Measurements from ENCODE around the gene COL28A1.

The COL28A1 gene

GRCh38 chr7:7565746-7566650 is 30.3 kb upstream of the COL28A1 start:
- peaks cover 25% of the 10 kb centered on the region for H3K36me3 ChIP-seq (ENCODE audit: control insufficient read depth, low read length)
- H3F3A ChIP-seq (ENCODE audit: control insufficient read depth, insufficient read depth) = peaks cover 20% of the 10 kb centered on the region
- TF ChIP-seq CTCF (IDR thresholded peaks at IDR 0.05; ENCODE audit: low read depth, low read length, poor library complexity, severe bottlenecking) = no peak
- H4K20me1 ChIP-seq (ENCODE audit: control insufficient read depth, insufficient read depth, low read depth, low read length) = peaks cover 6% of the 10 kb centered on the region; the same call in 1 of the 2 replicates
- H3K9me3 ChIP-seq (ENCODE audit: control insufficient read depth, insufficient read depth, low read length) = no peaks in the 10 kb centered on the region
- no peaks in the 10 kb centered on the region for H3K9me2 ChIP-seq (replicated peaks; ENCODE audit: control insufficient read depth, low read length)
- no peaks in the 10 kb centered on the region for H3K27me3 ChIP-seq (ENCODE audit: control insufficient read depth, low read length)
- peaks cover 40% of the 10 kb centered on the region for H3K79me2 ChIP-seq (ENCODE audit: control insufficient read depth, low read length)
- H3K4me1 ChIP-seq (ENCODE audit: control insufficient read depth, low read length) = peaks cover 41% of the 10 kb centered on the region
- peak overlapping the region; percentile 86 for H3K4me2 ChIP-seq (ENCODE audit: low read length)
- no peak overlapping the region for H3K27ac ChIP-seq (ENCODE audit: low read depth, low read length)
- H3K4me3 ChIP-seq (ENCODE audit: low read length) = peak overlapping the region; percentile 84

- no peaks in the 10 kb centered on the region for H3K27me3 ChIP-seq (ENCODE audit: control insufficient read depth, low read length)
- H3F3A ChIP-seq (ENCODE audit: control insufficient read depth, insufficient read depth) = peaks cover 20% of the 10 kb centered on the region
- TF ChIP-seq EZH2phosphoT487 (IDR thresholded peaks at IDR 0.05; ENCODE audit: borderline replicate concordance, low read length) (no peak), CTCF (IDR thresholded peaks at IDR 0.05; ENCODE audit: low read depth, low read length, poor library complexity, severe bottlenecking) (no peak)
- no peak overlapping the region for H3K27ac ChIP-seq (ENCODE audit: low read depth, low read length)
- H3K36me3 ChIP-seq (ENCODE audit: control insufficient read depth, low read length) = peaks cover 16% of the 10 kb centered on the region
- peaks cover 33% of the 10 kb centered on the region for H3K4me1 ChIP-seq (ENCODE audit: control insufficient read depth, low read length)
- H3K79me2 ChIP-seq (ENCODE audit: control insufficient read depth, low read length) = peaks cover 32% of the 10 kb centered on the region
- H3K9me3 ChIP-seq (ENCODE audit: control insufficient read depth, insufficient read depth, low read length) = no peaks in the 10 kb centered on the region
- H4K20me1 ChIP-seq (ENCODE audit: control insufficient read depth, insufficient read depth, low read depth, low read length) = peaks cover 6% of the 10 kb centered on the region; the same call in 1 of the 2 replicates
- no peak overlapping the region for H3K4me3 ChIP-seq (ENCODE audit: low read length)
- no peaks in the 10 kb centered on the region for H3K9me2 ChIP-seq (replicated peaks; ENCODE audit: control insufficient read depth, low read length)
- no peak overlapping the region for H3K4me2 ChIP-seq (ENCODE audit: low read length)
Measured at GRCh38 chr7:7565018-7565680, 29.5 kb upstream of the COL28A1 start.

- H4K20me1 ChIP-seq (ENCODE audit: control insufficient read depth, insufficient read depth, low read depth, low read length) = peaks cover 1% of the 10 kb centered on the region; the same call in 1 of the 2 replicates
- peaks cover 24% of the 10 kb centered on the region for H3K79me2 ChIP-seq (ENCODE audit: control insufficient read depth, low read length)
- H3K4me1 ChIP-seq (ENCODE audit: control insufficient read depth, low read length) = peaks cover 25% of the 10 kb centered on the region
- H3K9me3 ChIP-seq (ENCODE audit: control insufficient read depth, insufficient read depth, low read length) = no peaks in the 10 kb centered on the region
- no peak overlapping the region for H3K4me2 ChIP-seq (ENCODE audit: low read length)
- H3K27ac ChIP-seq (ENCODE audit: low read depth, low read length) = no peak overlapping the region
- peaks cover 18% of the 10 kb centered on the region for H3F3A ChIP-seq (ENCODE audit: control insufficient read depth, insufficient read depth)
- H3K4me3 ChIP-seq (ENCODE audit: low read length) = no peak overlapping the region
- TF ChIP-seq CTCF (IDR thresholded peaks at IDR 0.05; ENCODE audit: low read depth, low read length, poor library complexity, severe bottlenecking) (no peak), EZH2phosphoT487 (IDR thresholded peaks at IDR 0.05; ENCODE audit: borderline replicate concordance, low read length) (no peak)
- peaks cover 9% of the 10 kb centered on the region for H3K36me3 ChIP-seq (ENCODE audit: control insufficient read depth, low read length)
- H3K27me3 ChIP-seq (ENCODE audit: control insufficient read depth, low read length) = no peaks in the 10 kb centered on the region
- H3K9me2 ChIP-seq (replicated peaks; ENCODE audit: control insufficient read depth, low read length) = no peaks in the 10 kb centered on the region
Measured at GRCh38 chr7:7564323-7564780, 28.7 kb upstream of the COL28A1 start.

All from DOHH2 (cell line).